ENCODE data around the gene CD2.
A peak's percentile ranks its signal among the peaks of the same experiment; 100 is the strongest.

The CD2 gene

GRCh38 chr1:116791727-116792126 lies 37.5 kb downstream of the CD2 start:
- no peak for DNase-seq

GRCh38 chr1:116793357-116793935 lies 39.2 kb downstream of the CD2 start:
- no peak for DNase-seq

- DNase-seq = no peak
Measured at GRCh38 chr1:116794371-116794770, 40.1 kb downstream of the CD2 start.

GRCh38 chr1:116794804-116795481 lies 40.7 kb downstream of the CD2 start:
- no peak for DNase-seq

GRCh38 chr1:116795482-116795829 lies 41.2 kb downstream of the CD2 start:
- no peak for DNase-seq

GRCh38 chr1:116804736-116805135 lies 50.5 kb downstream of the CD2 start:
- DNase-seq = no peak

GRCh38 chr1:116805398-116805797 lies 51.2 kb downstream of the CD2 start:
- no peak for DNase-seq

GRCh38 chr1:116806245-116806644 lies 52.0 kb downstream of the CD2 start:
- DNase-seq = peak; percentile 90

GRCh38 chr1:116806671-116807070 lies 52.4 kb downstream of the CD2 start:
- DNase-seq = no peak

- DNase-seq = no peak
Measured at GRCh38 chr1:116807394-116808199, 53.4 kb downstream of the CD2 start.

- DNase-seq = no peak
Measured at GRCh38 chr1:116808200-116808847, 54.1 kb downstream of the CD2 start.

- no peak for DNase-seq
Measured at GRCh38 chr1:116808848-116809508, 54.7 kb downstream of the CD2 start.

- no peak for DNase-seq
Measured at GRCh38 chr1:116811321-116811720, 57.1 kb downstream of the CD2 start.

GRCh38 chr1:116814926-116815723 lies 60.9 kb downstream of the CD2 start:
- DNase-seq = peak; percentile 60

- DNase-seq = peak; percentile 87
Measured at GRCh38 chr1:116817582-116818064, 63.4 kb downstream of the CD2 start.
